ENCODE data around the gene EMSY. TPM values are rescaled to one million over a fixed set of nuclear protein-coding genes. Genes with fewer than 3 reads are reported as not detected.

Gene EMSY
- total RNA-seq, 1 experiment from 2014 or later, result 29.3 TPM

DNA sequence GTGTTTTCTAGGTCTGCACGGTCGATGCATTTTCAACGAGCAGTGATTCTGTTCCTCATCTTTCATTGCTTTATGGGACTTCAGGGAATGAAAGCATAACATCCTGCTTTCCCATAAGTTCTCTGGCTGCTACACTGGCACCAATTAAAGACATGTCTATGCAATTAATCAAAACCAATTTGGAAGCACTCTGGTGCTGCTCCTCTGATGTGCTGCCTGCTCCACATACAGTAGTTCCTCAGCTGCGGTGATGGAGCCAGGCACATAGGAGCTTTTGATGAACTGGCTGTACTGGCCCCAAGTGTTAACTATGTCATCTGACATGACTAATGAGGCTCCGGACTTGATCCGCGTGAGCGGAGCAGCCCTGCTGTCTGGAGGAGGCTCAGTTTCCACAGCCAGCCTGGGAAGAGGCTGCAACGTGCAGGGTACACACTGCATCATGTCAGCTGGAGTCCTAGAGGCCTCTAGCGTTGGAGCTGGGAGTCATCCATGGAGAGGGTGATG is 33.9 kb upstream of the EMSY start:
- H3K4me2 ChIP-seq (ENCODE audit: insufficient read depth, insufficient read length, low read length), result no peak overlapping the region
- no peaks in the 10 kb centered on the region for H3K27me3 ChIP-seq (ENCODE audit: insufficient read depth, low read length)
- H2BK120ac ChIP-seq (ENCODE audit: low read depth, low read length, poor library complexity, severe bottlenecking), result no peak overlapping the region
- no peaks in the 10 kb centered on the region for H3K36me3 Mint-ChIP-seq (ENCODE audit: insufficient read depth in 1 of 3, low read depth in 3 of 3)
- H3K56ac ChIP-seq (ENCODE audit: insufficient read length, low read depth, low read length), result no peak overlapping the region
- H3K9me3 ChIP-seq (ENCODE audit: control insufficient read depth, low read depth, low read length), result no peaks in the 10 kb centered on the region
- H2BK15ac ChIP-seq (ENCODE audit: low read depth, low read length), result no peak overlapping the region
- H4K20me1 ChIP-seq (ENCODE audit: control insufficient read depth, insufficient read depth, insufficient read length), result no peaks in the 10 kb centered on the region
- TF ChIP-seq, protein P1, sequence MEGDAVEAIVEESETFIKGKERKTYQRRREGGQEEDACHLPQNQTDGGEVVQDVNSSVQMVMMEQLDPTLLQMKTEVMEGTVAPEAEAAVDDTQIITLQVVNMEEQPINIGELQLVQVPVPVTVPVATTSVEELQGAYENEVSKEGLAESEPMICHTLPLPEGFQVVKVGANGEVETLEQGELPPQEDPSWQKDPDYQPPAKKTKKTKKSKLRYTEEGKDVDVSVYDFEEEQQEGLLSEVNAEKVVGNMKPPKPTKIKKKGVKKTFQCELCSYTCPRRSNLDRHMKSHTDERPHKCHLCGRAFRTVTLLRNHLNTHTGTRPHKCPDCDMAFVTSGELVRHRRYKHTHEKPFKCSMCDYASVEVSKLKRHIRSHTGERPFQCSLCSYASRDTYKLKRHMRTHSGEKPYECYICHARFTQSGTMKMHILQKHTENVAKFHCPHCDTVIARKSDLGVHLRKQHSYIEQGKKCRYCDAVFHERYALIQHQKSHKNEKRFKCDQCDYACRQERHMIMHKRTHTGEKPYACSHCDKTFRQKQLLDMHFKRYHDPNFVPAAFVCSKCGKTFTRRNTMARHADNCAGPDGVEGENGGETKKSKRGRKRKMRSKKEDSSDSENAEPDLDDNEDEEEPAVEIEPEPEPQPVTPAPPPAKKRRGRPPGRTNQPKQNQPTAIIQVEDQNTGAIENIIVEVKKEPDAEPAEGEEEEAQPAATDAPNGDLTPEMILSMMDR (conservative IDR thresholded peaks at IDR 0.05), result no peak
- H4K5ac ChIP-seq (ENCODE audit: insufficient read length, low read depth, low read length), result no peak overlapping the region
- no peak overlapping the region for H2BK20ac ChIP-seq (ENCODE audit: low read depth, low read length, poor library complexity, severe bottlenecking)
- no peak overlapping the region for H3K9ac ChIP-seq (ENCODE audit: extremely low read depth, insufficient read length, low read length)
- H2BK12ac ChIP-seq (ENCODE audit: insufficient read length, low read depth, low read length), result no peak overlapping the region
- no peaks in the 10 kb centered on the region for H3K79me2 ChIP-seq (ENCODE audit: insufficient read depth, low read length)
- H3K27me3 Mint-ChIP-seq (ENCODE audit: low read depth), result 0 out of 2 replicates have a peak, but pooled peaks cover 1% of the 10 kb centered on the region
- WGBS (ENCODE audit: extremely low coverage, insufficient read length, low lambda C conversion rate), result no CpG with 5 or more reads among the region's 10 CpGs
- no peaks in the 10 kb centered on the region for H3K9me3 Mint-ChIP-seq
- no peak for DNase-seq
- H3K27ac ChIP-seq (ENCODE audit: insufficient read length, low read depth, low read length), result no peak overlapping the region
- H3K79me1 ChIP-seq (ENCODE audit: insufficient read depth, low read depth, low read length, poor library complexity, severe bottlenecking), result no peaks in the 10 kb centered on the region
- H3K4me1 ChIP-seq (ENCODE audit: insufficient read depth, low read length), result no peaks in the 10 kb centered on the region
- H3K23me2 ChIP-seq (ENCODE audit: insufficient read length, low read depth, low read length, poor library complexity, severe bottlenecking), result no peaks in the 10 kb centered on the region
- H2AFZ ChIP-seq (ENCODE audit: low read length), result no peak overlapping the region
- no peak overlapping the region for H4K8ac ChIP-seq (replicated peaks; ENCODE audit: insufficient read length, low read depth, low read length)
- no peak overlapping the region for H3K18ac ChIP-seq (ENCODE audit: insufficient read length, low read depth, low read length)
- no peak overlapping the region; a peak in 1 of 7 replicates for H3K27ac Mint-ChIP-seq
- H2AK5ac ChIP-seq (ENCODE audit: insufficient read length, low read length), result no peak overlapping the region
- H3T11ph ChIP-seq (ENCODE audit: low read length), result no peak overlapping the region
- no peak overlapping the region for H3K23ac ChIP-seq (ENCODE audit: insufficient read length, low read depth, low read length)
- H3K4me1 Mint-ChIP-seq, result peaks cover 5% of the 10 kb centered on the region in 2 experiments
- H3K14ac ChIP-seq (ENCODE audit: insufficient read depth, low read length), result no peak overlapping the region
- H3K4me3 Mint-ChIP-seq, result no peak overlapping the region
- H2BK5ac ChIP-seq (ENCODE audit: insufficient read length, low read length), result no peak overlapping the region
- no peak overlapping the region for H4K91ac ChIP-seq (ENCODE audit: insufficient read length, low read depth, low read length)
- H3K4ac ChIP-seq (ENCODE audit: low read depth, low read length), result no peak overlapping the region

All from H9 (cell line).